Measurements from ENCODE around the gene SPATS2. TPM values are rescaled to one million over a fixed set of nuclear protein-coding genes. Genes with fewer than 3 reads are reported as not detected.
A peak's percentile ranks its signal among the peaks of the same experiment; 100 is the strongest.
"Not testable (repeated sequence)": the region's sequence is repeated elsewhere in the genome, so short reads cannot be mapped to it uniquely, and the experiment has no call there.

The SPATS2 gene
- total RNA-seq, 1 donor from 2014 or later, result 46.3 TPM

- H4K20me1 ChIP-seq (ENCODE audit: insufficient read depth, low read length), result peaks cover 48% of the 10 kb centered on the region
- no peaks in the 10 kb centered on the region for H3K27me3 Mint-ChIP-seq (ENCODE audit: low read depth, unreplicated experiment)
- H3K4me1 Mint-ChIP-seq (ENCODE audit: low read depth, unreplicated experiment), result peaks cover 9% of the 10 kb centered on the region
- H3K9ac ChIP-seq (ENCODE audit: low read length), result no peak overlapping the region
- no peaks in the 10 kb centered on the region for H3K9me3 ChIP-seq (ENCODE audit: insufficient read depth, low read depth, low read length)
- peaks cover 1% of the 10 kb centered on the region for H3K9me3 Mint-ChIP-seq (ENCODE audit: unreplicated experiment)
- no peak overlapping the region for H3K27ac ChIP-seq (ENCODE audit: low read depth, low read length)
- peaks cover 9% of the 10 kb centered on the region for H3K36me3 Mint-ChIP-seq (ENCODE audit: low read depth, unreplicated experiment)
- H3K4me2 ChIP-seq (ENCODE audit: low read length), result peak overlapping the region; percentile 47
- FAIRE-seq, result no peak
- H3K4me1 ChIP-seq (ENCODE audit: insufficient read depth, low read length), result peaks cover 5% of the 10 kb centered on the region
- H2AFZ ChIP-seq (ENCODE audit: low read depth, low read length), result no peak overlapping the region
- peaks cover 5% of the 10 kb centered on the region for H3K36me3 ChIP-seq (ENCODE audit: insufficient read depth, low read length)
- TF ChIP-seq EZH2 (IDR thresholded peaks at IDR 0.05; ENCODE audit: insufficient read depth, low read length) (no peak), CTCF (IDR thresholded peaks at IDR 0.05; ENCODE audit: insufficient read depth, low read depth, low read length) (no peak)
- peak overlapping the region; percentile 6 for H3K27ac Mint-ChIP-seq (ENCODE audit: unreplicated experiment)
- peaks cover 67% of the 10 kb centered on the region for H3K79me2 ChIP-seq (ENCODE audit: insufficient read depth, low read length)
- no peak overlapping the region for H3K4me3 Mint-ChIP-seq (ENCODE audit: unreplicated experiment)
- no peaks in the 10 kb centered on the region for H3K27me3 ChIP-seq (ENCODE audit: insufficient read depth, low read length)
- H3K4me3 ChIP-seq (ENCODE audit: insufficient read depth, low read depth, low read length), result no peak overlapping the region
- peak; percentile 82 for DNase-seq (ENCODE audit: low read depth)
Measured at GRCh38 chr12:49428793-49429192, 61.5 kb downstream of the SPATS2 start.

DNA sequence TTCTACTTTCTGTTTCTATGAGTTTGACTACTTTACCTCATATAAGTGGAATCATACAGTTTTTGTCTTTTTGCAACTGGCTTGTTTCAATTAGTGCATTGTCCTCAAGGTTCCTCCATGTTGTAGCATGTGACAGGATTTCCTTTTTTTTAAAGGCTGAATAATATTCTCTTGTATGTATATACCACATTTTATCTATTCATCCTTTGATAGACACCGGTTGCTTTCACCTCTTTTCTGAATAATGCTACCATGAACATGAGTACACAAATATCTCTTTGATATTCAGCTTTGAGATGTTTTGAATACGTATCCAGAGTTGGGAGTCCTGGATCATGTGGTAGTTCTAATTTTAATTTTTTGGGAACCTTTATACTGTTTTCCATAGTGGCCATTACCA, 65.4 kb downstream of the SPATS2 start:
- Histone ChIP-seq H3K9me3 (ENCODE audit: insufficient read depth, low read depth, low read length) (no peaks in the 10 kb centered on the region), H4K20me1 (ENCODE audit: insufficient read depth, low read length) (peaks cover 41% of the 10 kb centered on the region), H3K4me1 (ENCODE audit: insufficient read depth, low read length) (peaks cover 5% of the 10 kb centered on the region), H3K79me2 (ENCODE audit: insufficient read depth, low read length) (peaks cover 51% of the 10 kb centered on the region), H3K4me3 (ENCODE audit: insufficient read depth, low read depth, low read length) (no peak overlapping the region), H3K36me3 (ENCODE audit: insufficient read depth, low read length) (no peaks in the 10 kb centered on the region), H3K9ac (ENCODE audit: low read length) (no peak overlapping the region), H3K27ac (ENCODE audit: low read depth, low read length) (no peak overlapping the region), H3K4me2 (ENCODE audit: low read length) (no peak overlapping the region), H2AFZ (ENCODE audit: low read depth, low read length) (no peak overlapping the region), H3K27me3 (ENCODE audit: insufficient read depth, low read length) (no peaks in the 10 kb centered on the region)
- Mint-ChIP-seq H3K27me3 (ENCODE audit: low read depth, unreplicated experiment) (no peaks in the 10 kb centered on the region), H3K9me3 (ENCODE audit: unreplicated experiment) (peaks cover 1% of the 10 kb centered on the region), H3K36me3 (ENCODE audit: low read depth, unreplicated experiment) (no peaks in the 10 kb centered on the region), H3K4me1 (ENCODE audit: low read depth, unreplicated experiment) (peaks cover 9% of the 10 kb centered on the region), H3K4me3 (ENCODE audit: unreplicated experiment) (no peak overlapping the region), H3K27ac (ENCODE audit: unreplicated experiment) (no peak overlapping the region)
- no peak for TF ChIP-seq EZH2 (IDR thresholded peaks at IDR 0.05; ENCODE audit: insufficient read depth, low read length)
- DNase-seq (ENCODE audit: low read depth) (no peak), FAIRE-seq (no peak)

DNA sequence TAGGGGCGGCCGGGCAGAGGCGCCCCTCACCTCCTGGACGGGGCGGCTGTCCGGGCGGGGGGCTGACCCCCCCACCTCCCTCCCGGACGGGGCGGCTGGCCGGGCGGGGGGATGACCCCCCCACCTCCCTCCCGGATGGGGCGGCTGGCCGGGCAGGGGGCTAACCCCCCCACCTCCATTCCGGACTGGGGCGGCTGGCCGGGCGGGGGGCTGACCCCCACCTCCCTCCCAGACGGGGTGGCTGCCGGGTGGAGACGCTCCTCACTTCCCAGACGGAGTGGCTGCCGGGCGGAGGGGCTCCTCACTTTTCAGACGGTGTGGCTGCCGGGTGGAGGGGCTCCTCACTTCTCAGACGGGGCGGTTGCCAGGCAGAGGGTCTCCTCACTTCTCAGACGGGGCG, 69.5 kb downstream of the SPATS2 start:
- not testable (repeated sequence) for H3K4me1 Mint-ChIP-seq (ENCODE audit: low read depth, unreplicated experiment); DNase-seq (ENCODE audit: low read depth); H3K4me2 ChIP-seq (ENCODE audit: low read length); H3K9me3 ChIP-seq (ENCODE audit: insufficient read depth, low read depth, low read length); FAIRE-seq; H3K9me3 Mint-ChIP-seq (ENCODE audit: unreplicated experiment); H3K4me3 ChIP-seq (ENCODE audit: insufficient read depth, low read depth, low read length); H3K4me1 ChIP-seq (ENCODE audit: insufficient read depth, low read length); H3K36me3 Mint-ChIP-seq (ENCODE audit: low read depth, unreplicated experiment); H3K27me3 Mint-ChIP-seq (ENCODE audit: low read depth, unreplicated experiment); H3K36me3 ChIP-seq (ENCODE audit: insufficient read depth, low read length); H3K9ac ChIP-seq (ENCODE audit: low read length); H3K27me3 ChIP-seq (ENCODE audit: insufficient read depth, low read length); H3K4me3 Mint-ChIP-seq (ENCODE audit: unreplicated experiment); H2AFZ ChIP-seq (ENCODE audit: low read depth, low read length); H3K27ac Mint-ChIP-seq (ENCODE audit: unreplicated experiment); H3K27ac ChIP-seq (ENCODE audit: low read depth, low read length)
- Histone ChIP-seq H3K79me2 (ENCODE audit: insufficient read depth, low read length) (peaks cover 68% of the 10 kb centered on the region), H4K20me1 (ENCODE audit: insufficient read depth, low read length) (peaks cover 53% of the 10 kb centered on the region)
